SKM-1 treated with dmso at 0.1 percent for 144 hours (cell line): ENCODE data around the gene FRMD8.
A peak's percentile ranks its signal among the peaks of the same experiment; 100 is the strongest.

Experiments
- DNase-seq: peaks from one replicate; lab custom pipeline; 2025; ENCODE audit not compliant: unreplicated experiment; lab: John Stamatoyannopoulos, UW

The FRMD8 gene

DNA sequence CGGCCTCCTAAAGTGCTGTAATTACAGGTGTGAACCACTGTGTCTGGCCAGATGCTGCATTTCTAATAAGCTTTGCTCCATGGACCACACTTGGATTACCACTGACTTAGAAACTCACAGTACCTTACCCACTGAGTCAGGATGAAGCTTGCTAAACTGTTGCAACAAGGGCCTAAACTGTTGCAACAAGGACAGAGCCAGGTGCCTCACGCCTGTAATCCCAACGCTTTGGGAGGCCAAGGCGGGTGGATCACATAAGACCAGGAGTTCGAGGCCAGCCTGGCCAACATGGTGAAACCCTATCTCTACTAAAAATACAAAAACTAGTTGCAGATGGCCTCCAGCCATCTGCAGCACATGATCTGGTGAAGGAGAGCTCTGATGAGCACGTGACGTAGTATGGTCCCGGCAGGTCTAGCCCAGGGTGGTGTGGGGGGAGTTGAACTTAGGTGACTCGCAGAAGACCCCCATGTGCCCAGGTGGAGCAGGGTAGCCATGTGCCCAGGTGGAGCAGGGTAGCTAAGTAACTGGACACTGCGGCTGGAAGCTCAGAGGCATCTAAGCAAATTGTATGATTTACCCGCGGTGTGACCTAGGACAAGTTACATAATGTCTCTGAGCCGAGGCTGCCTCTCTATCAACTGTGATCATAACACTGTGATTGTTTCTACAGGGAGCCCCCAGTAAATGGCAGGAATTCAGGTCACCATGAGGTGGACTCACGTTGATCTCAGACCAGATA, 12.4 kb upstream of the FRMD8 start:
- DNase-seq, result no peak

DNA sequence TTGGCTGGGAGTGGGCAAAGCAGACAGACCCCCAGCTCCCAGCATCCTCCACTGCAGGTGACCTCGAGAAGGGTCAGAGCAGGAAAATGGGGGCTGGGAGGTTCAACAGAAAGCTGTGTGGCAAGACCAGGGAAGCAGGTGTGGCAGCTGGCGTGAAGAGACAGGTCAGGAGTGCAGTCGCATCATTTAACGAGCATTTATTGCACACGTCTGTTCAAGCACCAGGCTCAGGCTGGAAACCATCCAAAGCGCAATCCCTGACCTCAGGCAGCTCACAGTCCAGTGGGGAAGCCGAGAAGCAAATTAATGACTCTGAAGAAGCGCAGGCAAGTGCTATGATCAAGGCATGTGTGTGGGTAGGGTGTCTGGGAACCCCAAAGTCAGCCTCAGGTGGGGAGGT, 11.4 kb upstream of the FRMD8 start:
- no peak for DNase-seq

DNA sequence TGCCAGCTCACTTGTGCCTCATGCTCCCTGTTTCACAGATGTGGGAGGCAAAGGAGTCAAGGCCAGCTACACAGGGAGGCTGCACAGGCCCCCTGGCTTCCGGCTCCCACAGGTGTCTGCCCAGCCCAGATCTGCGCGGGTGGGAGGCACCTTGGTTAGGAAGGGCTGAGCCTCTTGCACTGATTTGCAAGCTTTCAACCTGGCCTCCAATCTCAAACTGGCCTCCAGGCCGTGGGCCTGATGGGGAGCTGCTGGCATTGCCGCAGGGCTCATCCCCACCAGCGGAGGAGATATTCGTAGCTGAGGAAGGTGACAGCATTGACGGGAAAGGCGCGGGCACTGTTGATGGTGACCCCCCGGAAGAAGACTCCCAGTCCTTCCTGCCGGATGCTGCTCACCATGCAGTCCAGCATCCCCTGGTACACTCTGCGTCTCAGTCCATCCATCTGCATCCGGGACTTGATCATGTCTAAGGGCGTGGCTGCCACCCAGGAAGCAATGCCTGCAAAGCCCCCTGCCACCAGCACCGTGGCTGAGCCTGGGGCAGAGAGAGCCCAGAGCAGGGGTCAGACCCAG, 10.2 kb upstream of the FRMD8 start:
- no peak for DNase-seq

DNA sequence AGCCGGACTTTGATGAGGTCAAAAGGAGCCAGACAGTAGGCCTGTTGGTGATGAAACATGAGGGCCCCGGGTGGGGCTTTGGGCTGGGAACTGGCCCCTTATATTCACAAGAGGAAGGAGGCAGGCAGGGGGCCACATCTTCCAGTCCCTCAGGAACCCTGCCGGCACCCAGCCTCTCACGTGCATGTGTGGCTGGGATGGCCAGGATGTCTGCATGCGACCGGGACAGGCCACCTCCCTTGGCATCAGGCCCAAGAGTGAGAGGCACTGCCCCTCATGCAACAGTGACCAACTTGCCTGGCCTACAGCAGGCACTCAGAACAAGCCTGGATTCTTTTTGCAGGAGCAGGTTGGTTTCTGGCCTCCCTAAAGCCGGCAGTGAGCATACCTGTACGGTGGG, 9.4 kb upstream of the FRMD8 start:
- no peak for DNase-seq

DNA sequence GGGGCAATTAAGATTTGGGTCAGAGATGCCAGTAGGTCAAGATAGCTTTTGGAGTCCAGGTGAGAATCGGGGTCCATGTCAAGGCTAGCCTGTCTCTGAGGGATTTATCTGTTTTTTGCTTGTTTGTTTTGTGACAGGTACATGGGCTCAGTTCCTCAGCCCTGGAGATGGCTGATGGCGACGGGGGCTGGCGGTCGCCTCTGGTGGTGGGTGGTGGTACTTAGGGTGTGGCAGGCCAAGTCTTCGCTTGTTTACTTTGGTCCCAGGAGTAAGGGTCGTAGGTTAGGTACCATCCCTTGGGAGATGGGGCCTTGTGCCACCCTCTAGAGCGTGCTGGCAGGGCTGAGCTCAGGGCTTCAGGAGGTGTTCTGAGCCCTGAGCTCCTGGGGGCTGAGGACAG, 8.7 kb upstream of the FRMD8 start:
- DNase-seq, result no peak

DNA sequence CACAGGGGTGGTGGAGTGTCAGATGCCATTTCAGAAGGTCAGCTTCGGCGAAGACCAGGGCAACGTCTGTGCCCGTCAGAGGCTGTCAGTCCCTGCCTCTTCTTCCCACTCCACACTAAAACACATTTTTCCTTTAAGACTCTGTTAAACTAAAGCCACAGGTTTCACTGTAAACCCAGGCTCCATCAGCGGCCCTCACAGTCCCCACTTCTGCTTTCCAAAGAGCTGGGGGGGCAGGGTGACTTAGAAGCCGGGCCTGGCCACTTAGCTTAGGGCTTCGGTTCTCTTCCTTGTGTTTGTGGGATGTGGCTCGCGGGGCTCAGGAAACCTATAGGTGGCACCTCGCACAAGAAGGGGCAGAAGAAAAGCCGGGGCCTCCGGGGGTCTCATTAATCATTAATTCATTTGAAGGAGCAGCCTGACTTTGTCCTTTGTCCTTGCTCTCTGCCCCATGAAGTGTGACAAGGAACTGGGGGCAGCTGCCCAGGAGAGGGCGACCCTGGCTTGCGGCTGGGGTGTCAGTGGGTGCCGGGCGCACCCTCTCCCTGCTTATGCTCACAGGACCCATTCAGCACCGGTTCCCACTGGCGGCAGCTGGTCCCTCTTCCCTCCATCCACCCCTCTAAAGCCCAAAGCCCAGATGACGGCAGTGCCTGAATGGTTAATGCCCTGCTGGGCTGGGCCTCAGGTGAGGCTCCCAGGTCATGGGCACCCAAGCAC, 8.1 kb upstream of the FRMD8 start:
- peak; percentile 87 for DNase-seq

DNA sequence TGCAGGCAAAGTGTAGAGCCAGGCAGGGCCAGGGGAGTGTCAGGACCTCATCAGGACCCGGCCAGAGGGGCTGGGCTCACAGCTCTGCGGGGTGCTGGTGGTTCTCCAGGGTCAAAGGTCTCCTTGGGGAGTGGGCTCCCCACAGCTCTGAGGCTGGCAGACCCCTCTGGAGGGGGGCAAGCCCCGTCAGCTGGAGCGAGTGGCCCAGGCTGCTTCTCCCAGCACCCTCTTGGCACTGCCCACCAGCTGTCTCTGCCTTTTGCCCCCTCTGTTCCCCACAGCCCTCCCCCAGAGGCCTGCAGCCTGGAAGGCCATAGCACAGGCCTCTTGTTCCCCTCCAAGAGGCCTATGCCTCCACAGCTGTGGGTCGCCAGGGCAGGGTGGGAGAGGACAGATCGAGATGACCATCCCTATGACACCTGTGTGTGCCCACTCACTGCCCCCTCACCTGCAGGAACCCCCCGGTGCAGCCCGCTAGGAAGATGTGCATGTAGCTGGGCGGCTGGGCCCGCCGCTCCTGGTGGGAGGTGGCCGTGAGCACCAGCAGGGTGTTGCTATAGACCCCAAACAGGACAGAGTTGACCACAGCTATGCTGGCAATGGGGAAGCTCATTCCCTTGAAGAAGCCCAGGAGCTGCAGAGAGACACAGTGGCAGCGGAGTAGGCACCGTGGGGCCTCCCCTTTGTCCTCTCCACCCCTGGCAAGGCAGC, 7.4 kb upstream of the FRMD8 start:
- DNase-seq, result no peak

DNA sequence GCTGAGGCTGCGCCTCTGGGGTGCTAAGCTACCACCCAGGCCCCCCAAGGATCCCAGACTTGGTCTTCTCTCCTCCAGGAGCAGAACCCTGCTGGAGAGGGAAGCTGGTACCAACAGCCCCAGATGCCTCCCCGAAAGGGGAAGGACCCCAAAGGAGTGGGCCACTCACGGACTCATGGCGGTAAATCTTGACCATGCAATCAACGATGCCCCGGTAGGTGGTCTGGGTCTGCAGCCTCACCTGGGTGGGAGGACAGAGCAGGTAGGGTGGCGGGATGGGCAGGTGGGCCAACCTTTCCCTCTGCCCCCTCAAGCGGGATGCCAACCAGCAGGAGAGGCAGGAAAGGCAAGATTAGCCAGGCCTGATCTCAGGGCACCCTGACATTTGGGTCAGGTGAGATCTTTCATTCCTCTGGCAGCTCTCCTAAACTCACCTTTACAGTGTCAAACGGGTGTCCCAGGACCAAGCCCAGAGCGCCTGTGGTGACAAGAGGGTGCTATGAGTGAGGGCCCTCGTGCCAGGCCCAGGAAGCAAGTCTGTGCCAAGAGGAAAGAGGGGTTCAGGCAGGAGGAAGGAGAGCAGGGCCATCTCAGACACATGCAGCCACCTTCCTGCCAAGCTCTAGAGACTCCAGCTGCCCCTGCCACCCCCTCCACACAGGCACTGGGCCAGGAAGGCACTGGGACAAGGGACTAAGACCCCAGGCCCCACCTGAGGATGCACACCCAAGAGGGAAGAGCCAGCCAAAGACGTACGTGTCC, 6.6 kb upstream of the FRMD8 start:
- no peak for DNase-seq

DNA sequence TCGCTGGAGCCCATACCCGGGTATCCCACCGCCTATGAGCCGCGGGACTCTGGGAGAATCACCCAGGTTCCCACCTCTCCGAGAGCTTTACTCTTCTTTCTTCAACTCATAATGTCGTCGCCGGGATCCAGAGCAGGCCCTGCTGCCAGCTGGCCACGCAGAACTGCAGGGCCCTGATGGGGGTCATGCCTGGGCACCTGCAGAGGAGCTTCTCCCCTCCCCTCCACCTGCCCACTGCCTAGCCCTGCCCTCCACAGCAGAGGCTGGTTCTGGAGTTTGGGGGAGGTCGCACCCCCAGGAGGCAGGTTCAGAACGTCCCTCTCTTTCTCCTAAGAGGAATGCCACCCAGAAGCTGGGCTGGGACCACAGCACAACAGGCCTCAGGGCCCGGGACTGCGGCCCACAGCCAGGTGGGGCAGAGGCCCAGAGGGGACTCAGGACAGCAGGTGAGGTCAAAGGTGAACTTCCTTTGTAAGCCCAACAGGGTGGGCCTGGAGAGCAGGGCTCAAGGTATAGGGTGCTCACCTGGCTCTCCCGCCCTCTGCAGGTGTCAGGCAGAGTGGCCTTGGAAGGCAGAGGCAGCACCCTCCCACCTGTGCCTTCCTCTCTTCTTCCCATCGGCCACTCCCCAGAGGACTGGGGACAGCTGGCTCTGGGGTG, 5.8 kb upstream of the FRMD8 start:
- no peak for DNase-seq

DNA sequence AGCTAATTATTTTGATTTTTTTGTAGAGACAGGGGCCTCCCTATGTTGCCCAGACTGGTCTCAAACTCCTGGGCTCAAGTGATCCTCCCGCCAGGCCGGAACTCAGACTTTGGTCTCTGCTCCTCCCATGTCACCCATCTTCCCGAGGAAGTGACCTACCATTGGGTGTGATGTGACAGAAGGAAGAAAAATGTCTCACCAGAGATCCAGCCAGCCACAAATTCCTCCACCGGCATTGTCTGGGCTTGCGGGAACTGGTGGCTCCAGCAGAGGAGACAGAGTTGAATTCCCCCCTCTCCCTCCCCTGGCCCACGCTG, 4.8 kb upstream of the FRMD8 start:
- DNase-seq, result no peak

DNA sequence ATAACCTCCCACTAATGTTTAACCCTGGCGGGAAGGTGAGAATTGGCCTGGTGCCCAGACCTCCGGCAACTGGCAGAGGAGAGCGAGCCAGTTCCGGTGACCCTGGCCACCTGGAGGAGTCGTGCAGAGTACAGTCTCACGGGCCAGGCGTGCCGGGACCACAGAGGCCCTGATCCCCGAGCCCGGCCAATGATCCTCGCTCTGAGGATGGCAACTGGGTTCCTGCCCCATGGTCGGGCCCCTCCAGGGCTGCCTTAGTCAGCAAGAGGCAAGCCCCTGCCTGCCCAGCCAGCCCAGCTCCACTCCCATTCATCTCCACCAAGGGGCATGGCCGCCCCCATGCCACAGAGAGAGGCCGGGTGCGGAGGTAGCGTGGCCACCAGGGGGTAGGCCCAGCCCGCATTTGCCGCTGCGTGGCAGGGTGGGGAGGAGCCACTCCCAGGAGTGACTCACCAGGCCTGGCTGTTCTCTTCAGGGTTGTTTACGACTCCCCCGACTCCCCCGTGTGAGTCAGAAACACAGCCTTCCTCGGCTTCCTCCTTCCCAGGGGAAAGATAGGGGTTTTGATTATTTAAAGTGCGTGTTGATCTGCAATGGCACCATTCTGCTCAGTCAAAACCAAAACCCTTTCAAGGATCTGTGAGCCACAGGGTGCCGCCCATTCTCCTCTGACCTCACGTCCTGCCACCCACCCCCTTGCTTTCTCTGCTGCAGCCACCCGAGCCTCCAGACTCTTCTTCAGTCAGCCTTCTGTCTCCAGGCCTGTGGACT, 4.2 kb upstream of the FRMD8 start, which contains the start of gene SLC25A45:
SLC25A45 (minus strand) TSS at position 614 of the 771 bp plus-strand sequence. CDS start 695 bp downstream, outside the sequence.
- peak; percentile 79 for DNase-seq

DNA sequence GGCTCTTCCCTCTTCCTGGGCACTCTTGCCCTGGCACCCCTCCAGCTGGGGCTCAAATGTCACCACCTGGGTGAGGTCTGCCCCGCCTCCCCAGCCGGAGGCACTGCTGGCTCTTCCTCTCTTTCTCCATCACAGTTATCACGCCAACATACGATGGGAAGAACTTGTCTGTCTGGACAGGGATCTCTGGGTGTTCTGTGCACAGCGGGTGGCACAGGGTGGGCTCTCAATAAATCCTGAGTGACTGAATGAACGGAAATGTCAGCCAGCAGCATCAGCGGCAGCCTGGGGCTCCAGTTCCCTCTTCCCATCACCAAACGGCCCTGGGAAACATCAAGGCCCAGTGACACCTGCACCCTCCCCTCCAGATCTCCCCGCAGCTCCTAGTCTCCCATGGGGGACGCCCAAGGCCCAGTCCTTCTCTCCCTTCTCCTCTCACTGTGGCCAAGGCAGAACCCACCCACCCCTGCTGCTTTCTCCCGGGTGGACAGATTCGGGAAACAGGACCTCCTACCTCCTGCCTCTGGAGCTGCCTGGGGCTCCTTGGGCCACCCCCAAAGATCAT, 3.6 kb upstream of the FRMD8 start:
- no peak for DNase-seq

DNA sequence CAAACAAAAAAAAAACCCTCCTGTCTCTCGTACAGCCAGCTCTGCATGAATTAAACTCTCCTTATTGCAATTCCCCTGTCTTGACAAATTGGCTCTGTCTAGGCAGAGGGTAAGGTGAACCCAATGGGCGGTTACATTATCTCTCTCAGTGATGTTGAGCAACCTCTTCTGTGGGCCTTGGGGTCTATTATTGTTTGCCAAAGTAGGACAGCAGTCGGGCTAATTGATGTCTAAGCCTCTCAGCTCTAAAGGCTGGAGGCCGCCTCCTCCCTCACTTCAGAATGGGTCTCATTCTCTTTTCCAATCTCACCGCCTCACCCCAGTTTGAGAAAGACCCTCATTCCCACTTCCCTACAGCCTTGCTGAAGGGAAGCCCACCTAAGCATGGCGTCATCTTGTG, 2.7 kb upstream of the FRMD8 start:
- DNase-seq, result no peak

DNA sequence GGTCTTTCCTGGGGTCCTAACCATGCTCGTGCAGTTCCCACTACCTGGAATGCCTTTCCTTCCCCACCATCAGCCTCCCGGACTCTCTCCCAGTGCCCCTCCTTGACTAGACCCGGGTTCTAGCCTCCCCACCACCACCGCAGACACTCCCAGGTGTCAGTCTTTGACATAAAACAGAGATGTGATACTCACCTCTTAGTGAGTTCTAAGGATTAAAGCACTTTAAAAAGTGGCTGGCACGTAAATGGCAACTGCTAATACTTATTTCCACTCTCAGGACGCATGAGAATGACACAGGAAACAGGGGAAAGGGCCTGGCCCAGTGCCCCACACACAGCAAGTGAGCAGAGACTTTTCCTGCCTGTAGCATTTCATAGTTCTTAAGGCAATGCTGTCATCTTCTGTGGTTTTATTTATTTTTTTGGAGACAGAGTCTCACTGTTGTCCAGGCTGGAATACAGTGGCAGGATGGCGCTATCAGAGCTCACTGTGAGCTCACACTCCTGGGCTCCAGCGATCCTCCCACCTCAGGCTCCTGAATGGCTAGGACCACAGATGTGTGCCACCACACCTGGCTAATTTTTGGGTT, 2.0 kb upstream of the FRMD8 start:
- no peak for DNase-seq

DNA sequence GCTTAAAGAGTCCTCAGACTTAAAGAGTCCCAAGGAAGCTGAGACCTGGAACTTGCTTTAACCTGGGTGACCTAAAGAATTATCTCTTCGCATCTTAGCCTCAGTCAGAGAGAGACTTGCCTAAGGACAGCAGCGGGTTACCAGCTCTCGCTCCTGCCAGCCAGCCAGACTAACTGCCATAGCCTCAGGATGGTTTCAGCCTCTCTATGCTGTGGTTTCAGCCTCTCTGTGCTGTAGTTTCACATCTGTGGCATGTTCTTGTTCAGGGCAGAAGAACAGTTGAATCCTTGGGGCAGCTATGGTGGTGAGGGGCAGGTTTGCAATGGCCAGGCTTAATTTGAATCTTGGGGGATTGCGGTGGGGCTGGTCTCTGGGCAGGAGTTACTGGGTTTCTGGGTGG, 2.3 kb downstream of the FRMD8 start:
- no peak for DNase-seq

DNA sequence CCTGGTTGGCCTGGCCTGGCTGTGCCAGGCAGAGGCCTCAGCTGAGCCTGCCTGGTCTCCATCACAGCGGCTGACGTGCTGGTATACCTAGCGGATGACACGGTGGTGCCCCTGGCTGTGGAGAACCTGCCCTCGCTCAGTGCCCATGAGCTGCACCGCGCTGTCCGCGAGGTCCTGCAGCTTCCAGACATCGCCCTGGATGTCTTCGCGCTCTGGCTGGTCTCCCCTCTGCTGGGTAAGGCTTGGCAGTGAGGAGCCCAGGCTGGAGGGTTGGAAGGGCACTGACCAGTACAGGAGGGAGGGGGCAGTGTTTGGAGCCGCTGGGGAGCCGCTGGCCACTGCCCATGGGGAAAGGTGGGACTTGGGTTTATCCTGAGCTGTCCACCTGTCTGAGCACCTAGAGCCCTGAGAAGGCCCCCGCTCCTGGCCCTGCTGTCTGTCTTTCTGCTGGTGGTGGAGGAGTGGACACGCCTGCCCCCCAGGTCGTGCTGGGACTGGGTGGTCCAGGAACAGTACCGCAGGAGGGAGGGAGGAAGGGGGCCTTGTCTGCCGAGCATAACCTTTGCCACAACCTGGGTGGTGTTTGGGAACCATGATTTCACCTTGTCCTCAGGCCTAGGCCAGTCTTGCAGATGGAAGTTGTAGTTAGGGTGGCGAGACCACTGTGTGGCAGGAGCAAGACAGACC, 3.0 kb downstream of the FRMD8 start:
- DNase-seq, result no peak

DNA sequence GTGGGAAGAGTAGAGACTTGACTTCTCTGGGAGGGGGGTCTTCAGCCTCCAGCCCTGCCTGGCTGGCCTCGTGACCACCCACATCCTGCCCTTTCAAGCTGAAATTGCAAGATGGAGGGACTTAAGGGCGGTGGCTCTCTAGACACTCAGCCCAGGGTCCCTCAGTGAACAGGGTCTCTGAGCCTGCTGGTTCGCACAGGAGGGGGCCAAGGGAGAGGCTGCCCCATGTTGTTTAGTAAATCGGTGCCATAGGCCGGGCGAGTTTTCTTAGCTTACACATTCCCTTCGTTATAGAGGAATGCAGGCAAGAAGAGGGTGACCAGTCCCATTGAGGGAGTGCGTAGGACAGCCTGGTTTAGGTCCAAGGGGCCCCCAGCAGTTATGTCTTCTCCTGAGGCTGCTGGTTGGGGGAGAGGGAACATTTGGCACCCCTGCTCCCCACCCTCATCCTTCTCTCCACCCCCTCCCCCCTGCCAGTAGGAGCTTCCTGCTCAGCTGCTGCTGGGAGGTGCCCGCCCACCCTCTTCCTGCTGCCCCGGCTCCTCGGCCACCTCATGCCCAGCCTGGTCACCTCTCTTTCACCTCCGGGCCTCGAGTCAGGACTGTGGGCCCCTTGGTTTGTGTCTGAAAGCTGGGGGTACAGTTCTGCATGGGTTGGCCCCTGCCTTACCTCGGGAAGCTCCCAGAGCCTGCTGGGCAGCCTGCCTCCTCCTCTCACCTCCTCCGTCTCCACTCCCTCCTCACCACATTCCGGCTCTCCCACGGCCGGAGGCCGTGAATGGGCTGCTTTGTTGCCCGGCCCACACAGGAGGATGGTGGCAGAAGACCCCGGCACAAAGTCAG, 3.9 kb downstream of the FRMD8 start:
- DNase-seq, result no peak

DNA sequence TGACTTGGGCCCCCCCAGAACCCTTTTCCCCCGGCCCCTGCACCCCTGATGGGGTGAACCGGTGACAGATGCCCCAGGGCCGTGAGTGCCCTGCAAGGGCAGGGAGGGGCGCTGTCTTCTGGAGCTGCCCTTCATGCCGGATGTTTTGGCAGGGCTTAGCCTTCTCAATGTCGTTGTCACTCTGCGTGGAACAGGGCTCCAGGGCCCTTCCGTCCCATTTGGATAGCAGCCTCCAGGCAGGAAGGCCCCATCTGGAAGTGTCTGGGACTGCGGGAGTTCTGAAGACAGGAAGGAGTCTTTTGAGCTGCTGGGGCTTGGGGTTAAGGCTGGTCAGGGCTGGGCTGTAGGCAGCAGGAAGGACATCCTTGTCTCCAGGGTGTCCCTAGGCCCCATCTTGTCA, 4.6 kb downstream of the FRMD8 start:
- no peak for DNase-seq
